Endothelial cell of umbilical vein (primary cell): ENCODE results near the gene KIRREL1. TPM values are rescaled to one million over a fixed set of nuclear protein-coding genes. Genes with fewer than 3 reads are reported as not detected.

ENCODE experiments used
- BruUV-seq: library from RNA; stranded (reverse); fragments of 400-500 nt; replicated peaks from 2 replicates; lab custom pipeline; 2021; lab: Mats Ljungman, UMichigan
- CTCF ChIA-PET: fragments of 300-600, 350-600 bp; sonication (Branson Sonifier 250); formaldehyde crosslinking; loops from one replicate; lab custom pipeline; 2021; ENCODE audit warnings: antibody characterized with exemption, inconsistent platforms; lab: Charles Lee
- POLR2A ChIA-PET: fragments of 300-600, 350-600 bp; sonication (Branson Sonifier 250); formaldehyde crosslinking; loops from one replicate; lab custom pipeline; 2021; ENCODE audit warnings: antibody characterized with exemption, inconsistent platforms; lab: Charles Lee
- DNase-seq: peaks from one replicate; pipeline ENCODE4 v3.0.0-alpha.2; 2011; ENCODE audit warnings: low read depth, low spot score
- FAIRE-seq: peaks from 2 replicates; lab custom pipeline; 2011; peaks lifted over from hg19 to GRCh38; lab: Jason Lieb, UNC
- H2AFZ ChIP-seq: 2 replicates; pipeline ENCODE4 v1.6.0; 2012; ENCODE audit warnings: low read depth, low read length, control low read depth, inconsistent platforms
- H3K27ac ChIP-seq: 2 replicates; pipeline ENCODE4 v1.5.1; 2011; ENCODE audit warnings: low read depth, mild to moderate bottlenecking, control low read depth, low read length, moderate library complexity; ENCODE audit not compliant: insufficient read depth
- H3K27me3 ChIP-seq, 2 experiments: 2 replicates each; pipeline versions ENCODE4 v1.6.0 to v1.6.1; 2011; ENCODE audit warnings: low read length in 2 of 2, mixed read lengths in 1 of 2; ENCODE audit not compliant: control insufficient read depth in 2 of 2, insufficient read depth in 2 of 2
- H3K36me3 ChIP-seq, 2 experiments: 2 replicates in 1 of 2; 3 replicates in 1 of 2; pipeline ENCODE4 v1.5.1; 2011; ENCODE audit warnings: low read length in 2 of 2, mild to moderate bottlenecking in 1 of 2, moderate library complexity in 1 of 2; ENCODE audit not compliant: control insufficient read depth in 2 of 2, insufficient read depth in 2 of 2; ENCODE audit errors: extremely low read depth in 1 of 2
- H3K4me1 ChIP-seq: 3 replicates; pipeline ENCODE4 v1.5.1; 2011; ENCODE audit warnings: mild to moderate bottlenecking, low read length; ENCODE audit not compliant: control insufficient read depth, insufficient read depth; ENCODE audit errors: extremely low read depth
- H3K4me2 ChIP-seq: 2 replicates; pipeline ENCODE4 v1.6.1; 2011; ENCODE audit warnings: low read length, control low read depth, mixed read lengths; ENCODE audit not compliant: insufficient read depth
- H3K4me3 ChIP-seq, 3 experiments: fragments of 200-600 bp in 1 of 3; sonication (generic), shearing (Covaris generic) in 1 of 3; replicated peaks in 1 of 3; 2 replicates each; pipeline ENCODE4 v1.5.1; 2011 to 2016; ENCODE audit warnings: control low read depth in 3 of 3, low read length in 3 of 3, mild to moderate bottlenecking in 2 of 3, inconsistent platforms in 1 of 3, low read depth in 1 of 3, moderate library complexity in 1 of 3; ENCODE audit not compliant: insufficient read depth in 1 of 3
- H3K79me2 ChIP-seq: 2 replicates; pipeline ENCODE4 v1.6.0; 2012; ENCODE audit warnings: low read length, inconsistent platforms; ENCODE audit not compliant: control insufficient read depth, insufficient read depth
- H3K9ac ChIP-seq: replicated peaks from 2 replicates; pipeline ENCODE3; 2011; ENCODE audit warnings: low read length, control low read depth; ENCODE audit not compliant: insufficient read depth; ENCODE audit errors: extremely low read depth
- H3K9me1 ChIP-seq: replicated peaks from 3 replicates; pipeline ENCODE4 v1.6.0; 2011; ENCODE audit warnings: mild to moderate bottlenecking, low read length; ENCODE audit not compliant: control insufficient read depth, insufficient read depth; ENCODE audit errors: extremely low read depth
- H3K9me3 ChIP-seq: replicated peaks from 2 replicates; pipeline ENCODE4 v1.5.1; 2012; ENCODE audit warnings: low read length, inconsistent platforms; ENCODE audit not compliant: control insufficient read depth, insufficient read depth
- H4K20me1 ChIP-seq: replicated peaks from 2 replicates; pipeline ENCODE3; 2011; ENCODE audit warnings: mild to moderate bottlenecking, low read length; ENCODE audit not compliant: control insufficient read depth, insufficient read depth; ENCODE audit errors: extremely low read depth
- EZH2 ChIP-seq: IDR thresholded peaks from 2 replicates; pipeline ENCODE4 v1.6.1; 2012; ENCODE audit warnings: borderline replicate concordance, low read depth, mild to moderate bottlenecking, moderate library complexity, low read length, inconsistent platforms; ENCODE audit not compliant: severe bottlenecking
- FOS ChIP-seq: IDR thresholded peaks from 2 replicates; pipeline ENCODE4 v1.6.1; 2011; ENCODE audit warnings: mild to moderate bottlenecking, low read length, moderate library complexity, borderline replicate concordance; ENCODE audit not compliant: insufficient read depth
- GATA2 ChIP-seq: IDR thresholded peaks from 2 replicates; pipeline ENCODE4 v1.7.0; 2011; ENCODE audit warnings: low read depth, mild to moderate bottlenecking, moderate library complexity, mixed read lengths, low read length; ENCODE audit not compliant: insufficient read length, insufficient read depth
- JUN ChIP-seq: IDR thresholded peaks from 2 replicates; pipeline ENCODE4 v1.6.1; 2011; ENCODE audit warnings: borderline replicate concordance, low read depth; ENCODE audit not compliant: insufficient read length, insufficient read depth
- MYC ChIP-seq: IDR thresholded peaks from one replicate; pipeline ENCODE4 v1.6.1; 2011; ENCODE audit warnings: mild to moderate bottlenecking, low read depth, low read length
- POLR2A ChIP-seq: IDR thresholded peaks from 2 replicates; pipeline ENCODE4 v1.6.1; 2012; ENCODE audit warnings: low read depth, mild to moderate bottlenecking, control low read depth, low read length
- POLR2AphosphoS5 ChIP-seq: IDR thresholded peaks from 2 replicates; pipeline ENCODE4 v1.6.1; 2012; ENCODE audit warnings: low read depth, mild to moderate bottlenecking, control low read depth, low read length, moderate library complexity; ENCODE audit not compliant: insufficient read depth
- dilution Hi-C: fragments of 300-500 bp; cut with MboI; formaldehyde crosslinking; loops from one replicate; pipeline ENCODE4 v1.15.0; 2019; ENCODE audit warnings: low sequenced_read_pairs; ENCODE audit not compliant: extremely low pct_ligation_motif_present
- intact Hi-C: fragments of 100-400 bp; cut with micrococcal nuclease; formaldehyde crosslinking; loops from one replicate; pipeline ENCODE4 v1.10.0; 2022
- polyA plus RNA-seq, 4 experiments: library from polyadenylated mRNA; depleted of rRNA in 3 of 4; stranded (reverse) in 3 of 4; unstranded in 1 of 4; fragments of >200 nt; gene quantifications; 2 replicates each; pipeline versions ENCODE4 v1.2.1 to v1.2.3, GENCODE V29; 2011 to 2012; ENCODE audit warnings: missing spikeins in 1 of 4
- total RNA-seq: library from RNA; stranded (reverse); gene quantifications from 2 replicates; pipeline ENCODE4 v1.2.3, GENCODE V29; 2021
- TF ChIP-seq, protein P1 (sequence below), 2 donors: IDR thresholded peaks; 1 replicate in 1 of 2; 2 replicates in 1 of 2; pipeline ENCODE4 v1.5.1; 2011; ENCODE audit warnings: low read length in 2 of 2, mild to moderate bottlenecking in 2 of 2, moderate library complexity in 2 of 2, control low read depth in 1 of 2, inconsistent platforms in 1 of 2, low read depth in 1 of 2; ENCODE audit not compliant: insufficient read depth in 1 of 2; ENCODE audit errors: extremely low read depth in 1 of 2
- TF ChIP-seq, protein P2 (sequence below): IDR thresholded peaks from 2 replicates; pipeline ENCODE4 v1.6.1; 2011; ENCODE audit not compliant: insufficient read depth, insufficient read length

Gene KIRREL1
- total and polyA plus RNA-seq, 2 donors (not counting 3 experiments of a cell fraction or from before 2014, with no cell fraction given): 35.6 to 57.6 TPM

DNA sequence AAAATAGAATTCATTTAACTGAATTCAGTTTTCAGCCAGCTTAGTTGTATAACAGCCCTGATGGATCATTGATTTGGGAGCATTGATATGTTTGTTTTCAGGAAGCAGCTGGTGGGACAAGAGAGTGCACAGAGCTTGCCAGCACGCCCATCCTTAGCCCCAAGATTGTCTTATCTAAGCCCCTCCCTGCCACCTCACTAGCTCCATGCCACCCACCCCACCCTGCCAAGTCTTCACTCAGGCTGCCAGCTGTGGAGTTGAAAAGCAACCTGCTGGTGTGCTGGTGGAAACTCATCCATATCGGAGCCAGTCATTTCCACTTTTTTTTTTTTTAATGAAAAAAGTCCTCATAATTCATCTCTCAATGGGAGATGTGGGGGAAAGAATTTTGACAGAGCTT lies 11.8 kb downstream of the KIRREL1 start:
- no peak overlapping the region for H3K27ac ChIP-seq
- no peak for FAIRE-seq
- BruUV-seq: no TSS peak

More for the DNA sequence above, 11.8 kb downstream of the KIRREL1 start:
- Histone ChIP-seq H3K27me3 (no peaks in the 10 kb centered on the region), H3K36me3 (peaks cover 0 to 3% of the 10 kb centered on the region in 2 experiments), H3K9ac (no peak overlapping the region), H3K4me2 (no peak overlapping the region), H4K20me1 (no peaks in the 10 kb centered on the region), H3K79me2 (peaks cover 56% of the 10 kb centered on the region), H3K4me3 (no peak overlapping the region), H3K4me1 (peaks cover 39% of the 10 kb centered on the region), H3K9me1 (no peaks in the 10 kb centered on the region), H2AFZ (no peak overlapping the region), H3K9me3 (no peaks in the 10 kb centered on the region)
- dilution Hi-C loops (no loop called here), intact Hi-C loops (no loop called here)
- ChIA-PET POLR2A (no interaction called here), CTCF (interaction anchor here (0.9 to 4.1 kb wide), 9 partner anchors 9 to 91 kb away, joined by 3 to 37 read pairs (median 4); no protein-coding TSS in a partner anchor)
- TF ChIP-seq, protein P1, sequence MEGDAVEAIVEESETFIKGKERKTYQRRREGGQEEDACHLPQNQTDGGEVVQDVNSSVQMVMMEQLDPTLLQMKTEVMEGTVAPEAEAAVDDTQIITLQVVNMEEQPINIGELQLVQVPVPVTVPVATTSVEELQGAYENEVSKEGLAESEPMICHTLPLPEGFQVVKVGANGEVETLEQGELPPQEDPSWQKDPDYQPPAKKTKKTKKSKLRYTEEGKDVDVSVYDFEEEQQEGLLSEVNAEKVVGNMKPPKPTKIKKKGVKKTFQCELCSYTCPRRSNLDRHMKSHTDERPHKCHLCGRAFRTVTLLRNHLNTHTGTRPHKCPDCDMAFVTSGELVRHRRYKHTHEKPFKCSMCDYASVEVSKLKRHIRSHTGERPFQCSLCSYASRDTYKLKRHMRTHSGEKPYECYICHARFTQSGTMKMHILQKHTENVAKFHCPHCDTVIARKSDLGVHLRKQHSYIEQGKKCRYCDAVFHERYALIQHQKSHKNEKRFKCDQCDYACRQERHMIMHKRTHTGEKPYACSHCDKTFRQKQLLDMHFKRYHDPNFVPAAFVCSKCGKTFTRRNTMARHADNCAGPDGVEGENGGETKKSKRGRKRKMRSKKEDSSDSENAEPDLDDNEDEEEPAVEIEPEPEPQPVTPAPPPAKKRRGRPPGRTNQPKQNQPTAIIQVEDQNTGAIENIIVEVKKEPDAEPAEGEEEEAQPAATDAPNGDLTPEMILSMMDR (IDR thresholded peaks at IDR 0.05; ENCODE audit: extremely low read depth in 1 of 2, insufficient read depth in 1 of 2, low read depth in 1 of 2, low read length in 2 of 2): no peak
- TF ChIP-seq POLR2AphosphoS5: no peak
- TF ChIP-seq EZH2: no peak
- TF ChIP-seq GATA2: no peak
- no peak for TF ChIP-seq FOS
- no peak for TF ChIP-seq POLR2A
- TF ChIP-seq, protein P2, sequence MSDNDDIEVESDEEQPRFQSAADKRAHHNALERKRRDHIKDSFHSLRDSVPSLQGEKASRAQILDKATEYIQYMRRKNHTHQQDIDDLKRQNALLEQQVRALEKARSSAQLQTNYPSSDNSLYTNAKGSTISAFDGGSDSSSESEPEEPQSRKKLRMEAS: no peak
- TF ChIP-seq MYC: no peak
- TF ChIP-seq JUN: no peak
- no peak for DNase-seq
